ENCODE results near the gene PDE6B.
"Not testable (repeated sequence)": the region's sequence is repeated elsewhere in the genome, so short reads cannot be mapped to it uniquely, and the experiment has no call there.

The PDE6B gene

GRCh38 chr4:622071-622995 is 3.0 kb upstream of the PDE6B start:
- ATAC-seq, result no peak

DNA sequence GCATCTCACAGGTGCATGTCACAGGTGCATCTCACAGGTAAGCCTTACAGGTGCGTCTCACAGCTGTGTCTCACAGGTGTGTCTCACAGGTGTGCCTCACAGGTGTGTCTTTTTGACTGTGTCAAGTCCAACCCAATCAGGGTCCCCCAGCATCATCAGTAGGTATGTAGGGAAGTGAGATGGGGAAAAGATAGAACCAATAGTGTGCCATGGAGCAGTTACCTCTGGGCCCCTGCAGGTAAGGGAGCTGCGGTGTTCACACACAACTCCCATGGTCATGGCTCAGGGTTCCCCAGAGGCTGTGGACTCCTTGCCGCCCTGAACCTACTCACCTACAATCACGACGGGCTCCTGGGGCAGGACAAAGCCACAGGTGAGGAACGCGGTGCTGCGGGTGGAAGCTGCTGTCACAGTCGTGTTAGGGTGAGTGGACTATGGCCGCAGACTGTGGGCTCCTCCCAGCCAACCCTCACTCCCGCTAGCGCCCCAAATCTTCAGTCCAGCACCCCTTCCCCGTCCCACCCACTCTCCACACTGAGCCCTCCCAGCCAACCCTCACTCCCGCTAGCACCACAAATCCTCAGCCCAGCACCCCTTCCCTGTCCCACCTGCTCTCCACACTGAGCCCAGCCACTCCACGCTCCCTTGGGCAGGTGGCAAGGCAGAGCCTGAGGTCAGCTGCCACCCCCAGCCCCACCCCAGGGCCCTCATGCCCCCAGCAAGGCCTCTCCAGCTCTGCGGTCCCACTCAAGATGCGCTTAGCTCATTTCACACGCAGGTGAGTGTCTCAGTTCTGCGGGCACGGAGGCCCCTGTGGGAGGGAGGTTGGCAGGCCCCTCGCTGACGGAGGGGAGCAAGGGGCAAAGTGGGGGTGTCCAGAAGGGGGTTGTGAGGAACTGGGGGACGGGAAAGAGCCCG is 2.1 kb upstream of the PDE6B start:
- no peak for ATAC-seq

DNA sequence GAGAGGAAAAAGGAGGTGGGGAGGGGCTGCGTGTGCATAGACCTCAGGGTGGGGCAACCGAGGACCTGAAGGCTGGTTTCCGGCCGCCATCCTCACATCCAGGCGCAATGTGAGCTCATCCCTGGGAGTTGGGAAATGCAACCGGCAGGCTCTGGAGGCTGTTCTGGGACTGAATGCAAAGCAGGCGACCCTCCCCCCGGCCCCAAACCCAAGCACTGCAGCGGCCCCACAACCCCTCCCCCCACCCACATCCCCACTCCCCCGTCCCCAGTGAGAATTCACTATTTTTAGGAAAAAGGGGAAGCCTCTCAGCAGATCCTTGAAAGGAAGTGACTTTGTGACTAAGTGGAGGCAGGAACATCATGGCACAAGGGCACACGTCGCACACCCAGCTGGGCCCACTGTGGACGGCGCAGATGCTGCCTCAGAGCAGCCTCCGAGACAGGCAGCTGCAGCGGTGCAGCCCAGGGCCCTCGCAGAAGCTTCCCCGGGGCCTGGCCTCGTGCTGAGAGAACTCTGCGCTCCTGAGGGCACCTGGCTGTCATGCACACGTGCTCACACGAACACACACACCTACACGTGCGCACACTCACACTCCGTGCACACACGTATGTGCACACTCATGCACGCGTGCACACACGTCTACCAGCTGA is 1.3 kb upstream of the PDE6B start:
- no peak for ATAC-seq

GRCh38 chr4:625631-626161 is 323 bp downstream of the PDE6B start:
- ATAC-seq, result no peak

DNA sequence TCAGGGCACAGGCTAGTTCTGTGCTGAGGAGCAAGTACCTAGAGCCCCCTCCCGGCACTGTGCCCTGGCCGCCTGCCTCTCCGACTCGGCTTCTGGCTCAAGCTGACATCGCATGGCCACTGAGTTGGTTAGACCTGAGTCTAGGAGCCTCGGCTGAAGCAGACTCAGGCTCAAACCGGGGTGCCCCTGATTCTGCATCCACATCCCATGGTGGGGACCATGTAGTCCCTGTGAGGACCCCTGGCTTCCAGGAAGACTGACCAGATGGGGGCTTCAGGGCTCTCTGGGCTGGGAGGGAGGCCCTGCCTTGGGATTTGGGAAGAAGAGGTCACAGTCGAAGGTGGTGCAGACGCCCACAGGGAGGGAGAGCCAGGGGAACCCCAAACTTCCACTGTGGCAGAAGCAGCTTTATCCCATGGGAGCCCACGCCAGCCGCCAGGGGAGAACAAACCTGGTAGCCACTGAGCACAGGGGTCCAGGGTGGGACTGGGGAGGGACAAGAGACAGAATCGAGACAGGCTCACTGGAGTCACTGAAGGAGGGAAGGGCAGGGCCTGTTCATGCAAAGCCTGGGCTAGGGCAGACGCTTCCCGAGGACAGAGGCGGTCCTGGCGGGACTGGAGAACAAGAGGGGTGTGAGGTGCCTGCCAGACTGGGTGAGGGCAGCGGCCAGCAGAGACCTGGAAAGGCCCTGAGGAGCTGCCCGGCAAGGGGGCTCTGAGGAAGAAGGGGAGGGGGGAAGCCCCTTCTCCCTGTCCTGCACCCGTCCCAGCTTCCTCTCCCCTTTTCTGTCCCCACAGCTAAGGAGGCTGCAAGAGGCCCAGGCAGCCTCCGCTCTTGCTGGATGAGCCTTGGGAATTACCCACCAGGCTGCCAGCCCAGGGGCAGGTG is 1.1 kb downstream of the PDE6B start:
- ATAC-seq, result no peak

DNA sequence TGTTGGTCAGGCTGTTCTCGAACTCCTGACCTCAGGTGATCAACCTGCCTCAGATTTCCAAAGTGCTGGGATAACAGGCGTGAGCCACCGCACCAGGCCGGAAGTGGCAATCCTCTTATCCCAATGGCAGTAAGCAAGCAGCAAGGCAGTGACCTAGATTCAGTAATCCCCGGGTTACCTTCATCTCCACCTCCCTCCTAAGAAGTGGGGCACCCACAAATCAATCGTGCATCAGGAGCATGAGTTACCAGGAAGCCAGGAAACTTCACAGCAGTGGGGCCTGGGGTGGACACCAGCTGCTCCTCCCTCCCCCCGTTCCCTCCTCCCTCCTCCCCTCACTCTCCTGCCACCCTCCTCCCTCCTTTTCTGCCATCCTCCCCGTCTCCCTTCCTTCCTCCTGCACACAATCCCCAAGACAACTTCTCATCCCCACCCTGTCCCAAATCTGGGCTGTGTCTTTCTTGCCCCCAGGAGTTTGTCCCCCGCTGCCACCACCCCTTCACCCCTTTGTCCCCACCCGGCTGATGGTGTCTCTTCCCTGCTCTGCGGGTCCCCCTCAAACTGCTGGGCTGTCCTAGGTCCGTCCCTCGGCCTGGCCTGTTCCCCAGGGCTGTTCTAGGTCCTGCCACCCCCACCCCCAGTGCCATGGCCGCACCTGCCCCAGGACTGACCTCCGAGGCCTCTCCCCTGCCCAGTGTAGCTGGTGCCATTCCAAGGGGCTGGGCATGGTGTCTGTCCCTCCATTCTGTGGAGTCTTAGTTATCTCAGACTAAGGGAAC is 2.2 kb downstream of the PDE6B start:
- no peak for ATAC-seq

DNA sequence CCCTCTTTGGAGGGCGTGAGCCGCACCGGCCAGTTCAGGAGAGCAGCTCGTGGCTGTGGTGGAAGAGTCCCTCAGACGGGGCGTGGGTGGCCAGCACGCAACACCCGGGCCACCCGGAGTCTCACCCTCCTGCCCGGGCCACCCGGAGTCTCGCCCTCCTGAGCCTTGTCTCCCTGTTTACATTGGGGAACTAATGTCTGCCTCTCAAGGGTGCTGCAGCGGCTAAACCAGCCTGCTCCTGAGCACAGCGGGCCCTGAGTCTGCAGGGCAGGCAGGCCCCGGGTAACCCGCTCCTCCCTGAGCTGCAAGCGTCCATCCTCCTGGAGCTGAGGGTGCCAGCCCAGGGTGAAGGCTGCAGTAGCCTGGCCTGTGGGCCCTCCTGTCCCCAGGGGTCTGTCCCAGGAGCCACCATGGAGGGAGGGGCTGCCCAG is 3.0 kb downstream of the PDE6B start:
- no peak for ATAC-seq

- ATAC-seq, result no peak
These were observed 3.7 kb downstream of the PDE6B start for GRCh38 chr4:628821-629635.

GRCh38 chr4:629636-629914 is 4.2 kb downstream of the PDE6B start:
- no peak for ATAC-seq

- ATAC-seq, result no peak
These were observed 4.7 kb downstream of the PDE6B start for GRCh38 chr4:629915-630641.

DNA sequence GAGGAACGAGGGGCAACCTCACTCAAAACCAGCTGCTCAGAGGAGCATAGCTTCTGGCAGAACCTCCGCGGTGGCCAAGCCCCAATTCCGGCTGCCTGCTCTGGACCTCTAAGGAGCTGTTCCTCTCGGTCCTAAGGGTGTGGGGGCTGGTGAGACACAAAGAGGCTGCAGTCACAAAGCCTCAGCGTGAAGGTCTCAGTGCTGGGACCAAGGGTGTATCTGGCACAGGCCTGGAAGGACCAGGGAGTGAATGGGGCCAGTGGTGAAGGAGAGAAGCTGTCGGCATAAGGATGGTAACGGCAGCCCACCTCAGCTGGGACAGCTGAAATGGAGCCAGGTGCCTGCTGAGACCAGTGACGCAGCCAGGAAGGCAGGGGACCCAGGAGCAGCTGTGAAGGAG is 5.3 kb downstream of the PDE6B start:
- ATAC-seq, result no peak

DNA sequence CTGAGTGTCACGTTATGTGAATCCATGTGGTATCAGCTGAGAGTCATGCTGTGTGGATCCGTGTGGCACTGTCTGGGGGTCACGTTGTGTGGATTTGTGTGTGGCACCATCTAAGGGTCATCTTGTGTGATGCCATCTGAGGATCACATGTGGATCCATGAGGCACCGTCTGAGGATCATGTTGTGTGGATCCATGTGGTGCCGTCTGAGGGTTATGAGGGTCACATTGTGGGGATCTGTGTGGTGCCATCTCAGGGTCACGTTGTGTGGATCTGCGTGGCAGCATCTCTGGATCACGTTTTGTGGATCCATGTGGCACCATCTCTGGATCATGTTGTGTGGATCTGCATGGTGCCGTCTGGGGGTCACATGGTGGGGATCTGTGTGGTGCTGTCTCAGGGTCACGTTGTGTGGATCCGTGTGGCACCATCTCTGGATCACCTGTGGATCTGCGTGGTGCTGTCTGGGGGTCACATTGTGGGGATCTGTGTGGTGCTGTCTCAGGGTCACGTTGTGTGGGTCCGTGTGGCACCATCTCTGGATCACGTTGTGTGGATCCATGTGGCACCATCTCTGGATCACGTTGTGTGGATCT is 6.9 kb downstream of the PDE6B start:
- no peak for ATAC-seq

- no peak for ATAC-seq
These were observed 7.6 kb downstream of the PDE6B start for GRCh38 chr4:632926-633325.

- ATAC-seq, result no peak
These were observed 8.0 kb downstream of the PDE6B start for GRCh38 chr4:633406-633805.

DNA sequence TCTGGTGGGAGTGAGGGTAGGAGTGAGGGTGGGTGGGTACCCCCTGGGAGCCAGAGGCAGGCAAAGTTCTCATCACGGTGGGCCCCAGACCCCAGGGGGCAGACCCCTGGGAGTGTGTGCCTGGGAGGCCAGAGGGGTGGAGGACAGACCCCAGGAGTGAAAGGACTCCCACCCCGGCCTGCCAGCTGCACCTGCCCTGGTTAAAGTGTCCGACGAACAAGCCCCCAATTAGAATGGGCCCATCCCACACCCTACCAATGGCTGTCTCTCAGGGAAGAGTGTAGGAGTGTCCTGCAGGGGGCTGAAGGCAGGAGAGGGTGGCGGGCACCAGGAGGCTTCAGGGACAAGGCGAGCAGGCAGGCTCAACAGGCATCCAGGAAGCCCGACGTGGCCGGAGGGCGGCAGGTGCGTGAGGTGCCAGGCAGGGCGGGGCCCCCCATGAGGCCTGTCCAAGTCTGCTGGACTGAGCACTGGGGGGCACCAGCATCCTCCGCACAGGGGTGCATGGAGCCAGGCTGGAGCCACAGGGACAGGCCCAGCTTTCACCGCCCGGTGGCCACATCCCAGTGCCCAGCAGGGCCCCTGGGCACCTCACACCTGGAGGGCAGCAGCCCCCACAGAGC is 8.7 kb downstream of the PDE6B start:
- no peak for ATAC-seq

- ATAC-seq, result no peak
These were observed 9.2 kb downstream of the PDE6B start for GRCh38 chr4:634599-634985.

- ATAC-seq, result not testable (repeated sequence)
These were observed 9.9 kb downstream of the PDE6B start for GRCh38 chr4:635066-635835.

Data from activated CD4-positive, CD25-positive, alpha-beta regulatory T cell treated with anti-CD3 and anti-CD28 coated beads, Interleukin-2, amount 50 U/mL, for 24 hours (primary cell).